Right ventricle myocardium inferior (tissue), 1 donor: ENCODE measurements around the gene CSMD2. TPM values are rescaled to one million over a fixed set of nuclear protein-coding genes. Genes with fewer than 3 reads are reported as not detected.

Experiments used
- ATAC-seq: fragments of 200-7000 bp; cut with Tn5 transposase; one replicate; pipeline ENCODE4 v1.9.1; 2020; ENCODE audit warnings: mild to moderate bottlenecking, moderate library complexity
- DNase-seq: peaks from one replicate; pipeline ENCODE4 v3.0.0; 2021; ENCODE audit errors: missing footprints
- intact Hi-C: fragments of 100-400 bp; cut with DNase I; formaldehyde crosslinking; loops from one replicate; pipeline ENCODE4 v1.11.0; 2022
- total RNA-seq: library from RNA; stranded (reverse); fragmentation: NEBNext Ultra II Directional; extraction: Animal tissue kit (Norgen Biotek cat#: 25700); gene quantifications from one replicate; pipeline ENCODE4 v1.2.1, GENCODE V29; 2021
- donor health status: DM: no; HTN: yes; CAD: no; lungs with severe emphysema.

Gene CSMD2
- total RNA-seq, 1 donor from 2014 or later: 0.32 TPM

DNA sequence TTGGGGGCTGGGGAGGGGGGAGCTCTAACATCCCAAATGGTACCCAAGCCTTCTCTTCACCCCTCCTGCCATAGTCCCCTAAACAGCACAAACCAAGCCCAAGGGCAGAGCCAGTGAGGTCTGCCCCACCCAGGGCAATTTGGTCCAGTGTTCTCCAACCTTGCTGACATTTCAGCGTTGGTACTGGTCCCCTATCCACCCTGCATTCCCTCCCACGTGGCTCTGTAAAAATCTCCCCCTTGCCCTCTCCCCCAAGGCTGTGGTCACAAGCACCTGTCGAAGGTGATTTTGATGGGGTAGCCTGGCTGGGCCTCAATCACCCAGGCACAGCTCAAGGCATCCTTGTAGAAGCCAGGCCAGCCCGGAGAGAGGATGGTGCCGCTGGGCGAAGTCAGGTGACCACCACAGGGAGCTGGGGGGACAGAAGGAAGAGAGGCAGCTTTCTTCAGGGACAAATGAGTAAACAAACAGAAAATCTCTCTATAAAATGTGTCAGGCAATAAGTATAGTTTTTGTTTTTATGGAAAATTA lies 438.7 kb downstream of the CSMD2 start:
- no peak for ATAC-seq
- intact Hi-C loops: no loop called here
- DNase-seq: no peak

DNA sequence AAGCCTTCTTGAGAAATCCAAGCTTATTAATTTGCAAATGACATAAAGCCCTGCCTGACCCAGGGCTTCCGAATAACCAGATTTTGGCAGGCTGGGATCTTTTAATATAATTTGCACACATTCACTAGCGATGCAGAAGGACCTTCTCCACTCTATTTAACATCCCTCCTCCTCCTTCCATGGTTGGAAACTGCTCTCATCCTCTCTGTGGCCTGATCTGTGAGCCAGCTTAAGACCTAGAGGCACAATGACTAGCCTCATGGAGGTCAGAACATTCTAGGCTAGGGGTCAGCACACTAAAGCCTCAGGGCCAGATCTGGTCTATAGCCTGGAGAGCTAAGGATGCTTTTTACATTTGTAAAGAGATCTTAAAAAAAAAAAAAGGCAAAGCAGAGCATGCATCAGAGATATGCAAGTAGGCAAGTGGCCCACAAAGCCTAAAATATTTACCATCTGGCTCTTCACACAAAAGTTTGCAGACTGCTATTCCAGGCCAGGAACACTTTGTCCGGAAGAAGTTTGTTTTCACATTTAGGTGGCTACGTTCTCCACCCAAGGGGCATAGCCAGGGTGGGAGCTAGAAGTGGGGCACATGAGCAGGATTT lies 439.4 kb downstream of the CSMD2 start:
- DNase-seq: no peak
- ATAC-seq: no peak
- intact Hi-C loops: no loop called here

DNA sequence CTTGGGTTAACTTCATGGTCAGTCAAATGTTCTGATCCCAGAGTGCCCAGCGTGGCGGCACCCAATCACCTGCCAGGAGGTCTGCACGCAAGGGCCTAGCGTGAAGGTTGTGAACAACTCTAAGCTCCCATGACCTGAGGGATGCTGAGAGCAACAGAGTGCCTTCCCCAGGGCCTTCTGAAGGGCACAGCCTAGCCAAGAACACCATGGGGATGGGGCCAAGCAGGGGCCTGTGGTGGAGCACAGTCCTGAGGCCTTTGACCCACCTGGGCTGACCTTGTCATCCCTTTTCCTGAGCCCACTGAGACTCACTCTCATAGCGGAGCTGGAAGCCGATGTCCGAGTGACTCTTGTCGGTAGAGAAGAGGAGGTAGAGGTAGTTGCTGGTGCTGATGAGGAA lies 440.0 kb downstream of the CSMD2 start:
- intact Hi-C loops: no loop called here
- DNase-seq (no peak), ATAC-seq (no peak)

- no peak for DNase-seq
- intact Hi-C loops: no loop called here
- ATAC-seq: no peak
These were observed 440.7 kb downstream of the CSMD2 start for GRCh38 chr1:33724348-33724747.

DNA sequence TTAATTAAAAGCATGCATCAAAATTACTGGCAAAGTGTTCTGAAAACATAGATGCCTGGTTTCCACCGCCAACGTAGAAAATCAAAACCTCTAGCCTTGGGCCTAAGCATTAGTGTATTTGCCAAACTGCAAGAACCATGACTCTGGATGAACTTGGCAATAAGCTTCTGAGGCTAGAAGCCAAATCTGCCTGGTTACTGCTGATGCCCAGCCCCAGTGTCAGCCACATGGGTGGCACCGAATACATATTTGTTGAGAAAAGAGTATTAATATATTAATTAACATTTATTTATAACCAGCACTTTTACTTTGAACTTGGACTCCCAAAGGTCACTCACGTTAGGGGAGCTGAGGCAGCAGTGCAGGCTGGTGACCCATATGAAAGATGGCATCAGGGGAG lies 441.8 kb downstream of the CSMD2 start:
- intact Hi-C loops: no loop called here
- no peak for ATAC-seq
- no peak for DNase-seq

DNA sequence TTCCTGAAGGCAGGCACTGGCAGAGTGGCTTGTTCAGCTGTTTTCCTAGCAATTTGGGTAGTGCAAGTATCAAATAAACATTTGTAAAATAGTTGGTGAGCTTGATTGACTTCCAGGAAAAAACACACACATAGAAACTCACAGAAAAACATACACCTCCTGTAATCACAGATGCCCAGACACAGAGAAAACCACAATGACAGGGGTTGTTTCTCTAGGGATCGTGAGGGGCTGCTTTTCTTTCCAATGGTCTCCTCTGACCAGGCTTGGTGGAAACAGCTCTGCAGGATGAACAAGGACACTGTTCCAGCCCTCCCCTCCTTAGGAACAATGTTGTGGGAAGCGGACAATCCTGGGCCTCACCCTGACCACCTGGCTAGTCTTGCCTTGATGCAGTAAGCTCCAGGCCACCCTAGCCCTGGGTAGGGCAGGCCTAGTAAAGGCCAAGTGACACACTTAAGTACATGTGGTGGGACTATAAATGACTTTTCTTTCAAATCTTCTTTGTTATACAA lies 443.7 kb downstream of the CSMD2 start:
- ATAC-seq: no peak
- intact Hi-C loops: no loop called here
- DNase-seq: no peak

DNA sequence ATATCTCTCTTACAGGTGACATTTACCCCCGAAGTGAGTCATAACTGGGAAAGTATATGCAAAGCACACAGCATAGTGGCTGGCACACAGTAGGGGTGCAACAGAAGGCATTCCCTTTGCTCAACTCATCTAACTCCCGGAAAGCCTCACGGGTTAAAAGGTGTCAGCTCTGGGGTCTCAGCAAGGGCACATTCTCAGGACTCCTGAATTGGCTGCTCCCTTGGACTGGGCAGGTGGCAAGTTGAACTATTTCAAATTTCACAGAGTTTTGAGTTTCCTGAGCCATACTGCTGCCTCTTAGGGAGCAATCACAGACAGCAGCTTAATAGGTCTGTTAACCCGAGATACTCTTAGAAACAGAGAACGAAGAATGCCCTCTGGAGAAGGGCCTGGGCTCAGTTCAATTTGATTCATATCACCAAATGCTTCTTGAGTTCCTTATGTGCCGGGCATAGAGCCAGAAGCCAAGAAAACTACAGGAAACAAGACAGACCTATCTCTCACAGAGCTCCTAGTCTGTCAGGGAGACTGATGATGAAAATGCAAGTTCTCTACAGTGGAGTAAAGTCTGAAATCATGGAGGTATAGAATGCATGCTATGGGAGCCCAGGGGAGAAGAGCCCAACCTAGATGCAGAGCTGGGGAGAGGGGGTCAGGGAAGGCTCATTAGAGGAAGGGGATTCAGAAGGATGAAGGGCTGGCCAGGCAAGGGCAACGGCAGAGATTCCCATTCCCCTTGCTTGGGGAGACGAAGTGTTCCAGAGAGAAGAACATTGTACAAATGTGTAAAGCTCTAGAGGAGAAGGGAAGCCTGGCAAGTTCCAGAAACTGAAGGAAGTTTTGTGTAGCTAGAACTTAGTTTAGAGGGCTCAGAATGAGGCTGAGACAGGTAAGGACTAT lies 445.0 kb downstream of the CSMD2 start:
- ATAC-seq: no peak
- DNase-seq: no peak
- intact Hi-C loops: loop anchor here (2.0 kb wide), 1 partner anchor 61 kb away; no protein-coding TSS in a partner anchor

DNA sequence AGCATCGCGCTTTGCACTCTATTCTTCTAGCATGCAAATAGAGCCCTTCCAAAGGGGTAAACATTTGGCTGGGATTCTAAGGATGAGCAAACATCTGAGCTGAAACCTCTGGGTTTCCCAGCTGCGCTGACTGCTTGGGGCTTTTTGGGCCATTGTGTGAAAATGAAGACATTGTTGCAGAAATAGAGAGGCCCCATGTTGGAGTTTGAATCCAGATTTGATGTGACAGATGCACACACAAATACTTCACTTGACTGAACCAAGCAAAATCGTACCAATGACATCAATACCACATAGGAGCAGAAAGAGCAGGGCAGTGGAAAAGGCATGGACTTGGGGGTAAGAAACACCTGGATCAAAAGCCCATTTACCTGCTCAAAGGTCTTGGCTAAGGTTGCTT lies 445.7 kb downstream of the CSMD2 start:
- DNase-seq (no peak), ATAC-seq (no peak)
- intact Hi-C loops: loop anchor here (2.0 kb wide), 1 partner anchor 61 kb away; no protein-coding TSS in a partner anchor

DNA sequence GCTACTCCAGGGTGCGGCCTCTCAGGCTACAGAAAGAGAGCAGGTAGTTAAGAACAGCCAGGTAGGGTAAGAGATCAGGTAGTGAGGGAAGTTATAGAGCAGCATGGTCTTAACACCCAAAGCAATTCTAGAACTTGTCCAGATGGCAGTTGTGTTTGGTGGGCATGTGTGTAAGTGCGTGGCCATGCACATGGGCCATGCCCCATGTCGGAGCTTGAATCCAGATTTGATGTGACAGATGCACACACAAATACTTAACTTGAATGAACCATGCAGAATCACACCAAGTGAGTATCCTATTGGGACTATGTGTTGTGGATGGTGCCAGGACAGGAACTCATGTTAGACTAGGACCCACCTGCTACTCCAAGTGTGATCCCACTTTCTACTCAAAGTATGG lies 446.8 kb downstream of the CSMD2 start:
- intact Hi-C loops: loop anchor here (2.0 kb wide), 1 partner anchor 59 kb away; no protein-coding TSS in a partner anchor
- DNase-seq: no peak
- no peak for ATAC-seq

DNA sequence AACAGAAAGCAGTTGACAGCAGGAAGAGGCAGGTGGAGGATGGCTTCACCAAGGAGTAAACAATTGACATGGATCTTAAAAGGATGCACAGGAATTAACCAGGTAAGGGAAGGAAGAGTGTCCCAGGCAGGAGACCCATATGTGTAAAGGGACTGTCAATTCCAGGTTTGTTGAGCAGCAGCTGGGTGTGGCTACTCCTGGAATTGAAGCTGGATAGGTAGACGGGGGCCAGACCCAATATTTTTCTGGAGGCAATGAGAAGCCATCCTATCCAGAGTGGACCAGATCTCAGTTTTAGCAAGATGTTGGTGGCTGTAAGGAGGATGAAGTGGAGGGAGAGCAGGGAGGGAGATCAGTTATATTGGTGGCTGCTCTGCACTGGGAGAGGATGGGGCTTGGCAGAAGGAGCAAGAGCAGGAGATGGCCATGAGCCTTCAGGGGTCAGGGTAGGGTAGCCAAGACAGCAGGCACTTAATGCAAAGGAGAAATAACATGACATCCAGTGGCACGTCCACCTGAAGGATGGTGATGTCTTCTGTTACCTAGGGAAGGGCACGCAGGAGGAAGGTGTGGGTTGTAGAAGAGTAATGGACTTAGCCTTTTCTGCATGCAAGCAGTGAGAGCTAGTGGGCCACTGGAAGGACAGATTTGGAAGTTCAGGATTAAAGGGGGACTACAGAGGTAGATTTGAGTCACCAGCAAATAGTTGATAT lies 447.9 kb downstream of the CSMD2 start:
- ATAC-seq (no peak), DNase-seq (no peak)
- intact Hi-C loops: no loop called here

- ATAC-seq (no peak), DNase-seq (no peak)
- intact Hi-C loops: no loop called here
These were observed 449.7 kb downstream of the CSMD2 start for GRCh38 chr1:33715195-33715811.

GRCh38 chr1:33714421-33714820 lies 450.6 kb downstream of the CSMD2 start:
- intact Hi-C loops: no loop called here
- ATAC-seq: no peak
- DNase-seq: no peak

- intact Hi-C loops: no loop called here
- ATAC-seq: no peak
- no peak for DNase-seq
These were observed 451.8 kb downstream of the CSMD2 start for GRCh38 chr1:33713058-33713877.

DNA sequence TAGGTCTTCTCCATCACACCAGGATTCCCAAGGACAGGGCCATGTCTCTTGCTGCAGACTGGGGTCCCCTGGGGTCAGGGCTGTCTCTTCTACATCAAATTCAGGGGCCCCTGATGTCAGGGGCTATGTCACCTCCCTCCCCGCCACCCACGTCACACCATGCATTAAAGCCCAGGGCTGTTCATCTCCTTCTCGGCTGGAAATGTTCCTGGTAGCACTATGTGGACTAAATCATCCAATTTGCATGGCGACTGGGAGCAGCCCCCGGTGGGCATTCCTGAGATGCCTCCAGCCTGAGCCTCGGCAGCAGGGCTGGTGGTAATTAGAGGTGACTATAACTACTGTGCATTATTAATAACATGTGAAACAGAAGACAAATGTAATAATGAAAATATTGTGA lies 452.8 kb downstream of the CSMD2 start:
- intact Hi-C loops: no loop called here
- DNase-seq (no peak), ATAC-seq (no peak)

GRCh38 chr1:33711511-33711910 lies 453.5 kb downstream of the CSMD2 start:
- DNase-seq (no peak), ATAC-seq (no peak)
- intact Hi-C loops: no loop called here

DNA sequence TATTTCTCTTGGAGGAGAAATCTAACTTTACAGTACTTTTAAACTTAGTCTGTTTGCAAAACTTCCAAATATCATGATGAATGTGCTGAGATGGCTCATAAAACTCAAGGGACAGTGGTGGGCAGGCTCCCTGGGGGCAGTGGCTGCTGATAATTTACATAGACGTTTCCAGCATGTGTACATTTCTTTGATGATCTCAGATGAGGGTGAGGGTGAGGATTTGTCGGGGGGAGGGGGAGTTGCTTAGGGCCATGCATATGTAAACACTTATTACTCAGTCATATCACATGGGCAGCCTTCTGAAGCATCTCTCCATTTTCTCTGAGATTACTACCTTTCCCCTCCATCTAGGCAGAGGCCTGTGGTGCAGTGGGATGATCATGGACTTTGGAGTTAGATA lies 454.1 kb downstream of the CSMD2 start:
- no peak for DNase-seq
- no peak for ATAC-seq
- intact Hi-C loops: no loop called here

- ATAC-seq: no peak
- intact Hi-C loops: no loop called here
- DNase-seq: no peak
These were observed 455.0 kb downstream of the CSMD2 start for GRCh38 chr1:33709783-33710718.
